Subcutaneous abdominal adipose tissue (tissue), 5 donors: ENCODE results near the gene CCDC179.

ENCODE experiments used
- H3K27ac ChIP-seq: one replicate; pipeline ENCODE4 v1.7.0; 2013; ENCODE audit warnings: low read depth, mild to moderate bottlenecking, inconsistent platforms, low read length, moderate library complexity
- H3K27me3 ChIP-seq, 5 donors: one replicate each; pipeline ENCODE4 v1.7.0; 2013; ENCODE audit warnings: low read length in 5 of 5, inconsistent platforms in 1 of 5; ENCODE audit not compliant: control insufficient read depth in 5 of 5, insufficient read depth in 4 of 5
- H3K36me3 ChIP-seq, 5 donors: one replicate each; pipeline ENCODE4 v1.7.0; 2013; ENCODE audit warnings: low read length in 5 of 5; ENCODE audit not compliant: control insufficient read depth in 5 of 5, insufficient read depth in 5 of 5
- H3K4me1 ChIP-seq, 5 donors: one replicate each; pipeline ENCODE4 v1.7.0; 2013; ENCODE audit warnings: low read length in 5 of 5, mild to moderate bottlenecking in 3 of 5, moderate library complexity in 1 of 5; ENCODE audit not compliant: control insufficient read depth in 5 of 5, insufficient read depth in 5 of 5
- H3K4me3 ChIP-seq, 5 donors: one replicate each; pipeline ENCODE4 v1.7.0; 2013; ENCODE audit warnings: low read length in 5 of 5, low read depth in 1 of 5
- H3K9ac ChIP-seq, 5 donors: one replicate each; pipeline ENCODE4 v1.7.0; 2013; ENCODE audit warnings: low read length in 5 of 5, mild to moderate bottlenecking in 4 of 5, moderate library complexity in 3 of 5
- H3K9me3 ChIP-seq, 5 donors: one replicate each; pipeline ENCODE4 v1.7.0; 2013; ENCODE audit warnings: low read length in 5 of 5; ENCODE audit not compliant: control insufficient read depth in 5 of 5
- donor health status: healthy.
- donor health status: healthy.
- donor health status: healthy.
- donor health status: healthy.
- donor health status: healthy.

The CCDC179 gene

DNA sequence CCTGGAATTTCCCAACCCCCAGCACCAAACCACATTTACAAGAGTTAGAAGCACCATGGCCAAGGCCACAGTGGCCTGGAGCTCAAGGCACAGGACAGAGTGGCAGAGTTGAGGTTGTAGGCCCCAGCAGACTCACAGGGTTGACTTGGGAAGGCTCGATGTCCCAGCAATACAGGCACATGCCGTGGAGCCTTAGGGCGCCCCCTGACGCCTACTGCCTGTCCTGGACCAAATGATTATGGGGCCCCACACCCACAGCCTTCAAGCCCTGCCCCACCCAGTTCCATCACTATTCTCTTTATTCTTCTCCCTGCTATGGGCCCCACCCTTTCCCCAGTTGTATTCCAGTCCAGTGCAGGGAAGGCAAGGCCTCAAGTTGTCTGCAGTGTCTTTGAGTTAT, at the start of gene CCDC179:
Gene CCDC179 (minus strand): TSS at position 234 of the 400 bp plus-strand sequence. CDS start 53 bp downstream, at position 181.
- Histone ChIP-seq H3K4me1 (no peaks in the 10 kb centered on the region), H3K36me3 (no peaks in the 10 kb centered on the region), H3K27me3 (no peaks in the 10 kb centered on the region), H3K9ac (no peak within 1 kb of the TSS), H3K27ac (no peak within 1 kb of the TSS), H3K9me3 (no peaks in the 10 kb centered on the region), H3K4me3 (no peak within 1 kb of the TSS)

DNA sequence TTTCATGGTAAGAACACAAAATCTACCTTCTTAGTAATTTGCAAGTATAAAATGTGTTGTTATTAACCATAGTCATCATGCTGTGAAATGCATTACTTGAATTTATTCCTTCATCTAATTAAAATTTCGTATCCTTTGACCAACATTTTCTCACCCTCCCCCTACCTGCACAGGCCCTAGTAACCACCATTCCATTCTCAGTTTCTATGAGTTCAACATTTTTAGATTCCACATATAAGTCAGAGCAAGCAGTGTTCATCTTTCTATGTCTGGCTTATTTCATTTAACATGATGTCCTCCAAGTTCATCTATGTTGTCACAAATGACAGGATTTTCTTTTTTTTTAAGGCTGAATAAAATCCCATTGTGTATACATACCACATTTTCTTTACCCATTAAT, 43.5 kb upstream of the CCDC179 start:
- H3K36me3 ChIP-seq, result no peaks in the 10 kb centered on the region
- no peaks in the 10 kb centered on the region for H3K27me3 ChIP-seq
- peaks cover 0 to 16% (median 4%) of the 10 kb centered on the region in 5 donors for H3K4me1 ChIP-seq
- H3K27ac ChIP-seq, result no peak overlapping the region
- no peak overlapping the region for H3K9ac ChIP-seq
- no peak overlapping the region for H3K4me3 ChIP-seq
- no peaks in the 10 kb centered on the region for H3K9me3 ChIP-seq

DNA sequence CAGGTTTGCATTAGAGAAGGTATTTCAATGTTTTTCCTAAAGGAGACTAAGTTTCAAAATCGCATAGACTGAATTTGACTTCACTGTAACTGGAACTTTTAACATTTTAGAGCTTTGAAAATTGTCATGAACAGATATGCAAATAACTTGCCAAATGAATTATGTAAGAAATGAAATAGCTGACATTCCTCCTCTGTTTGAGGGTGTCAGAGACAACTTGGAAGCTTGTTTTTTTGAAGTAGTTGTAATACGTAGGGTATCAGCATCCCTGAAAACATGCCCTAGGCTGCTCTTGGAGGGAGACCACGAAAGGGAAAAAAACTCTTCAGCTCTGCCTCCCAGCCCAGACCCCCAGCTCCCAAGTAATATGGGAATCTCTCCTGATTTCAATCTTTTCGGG, 41.3 kb upstream of the CCDC179 start:
- Histone ChIP-seq H3K9ac (no peak overlapping the region), H3K27me3 (no peaks in the 10 kb centered on the region), H3K4me1 (peaks cover 0 to 21% (median 8%) of the 10 kb centered on the region in 5 donors), H3K36me3 (no peaks in the 10 kb centered on the region), H3K4me3 (no peak overlapping the region), H3K9me3 (no peaks in the 10 kb centered on the region), H3K27ac (peak overlapping the region; percentile 37)

DNA sequence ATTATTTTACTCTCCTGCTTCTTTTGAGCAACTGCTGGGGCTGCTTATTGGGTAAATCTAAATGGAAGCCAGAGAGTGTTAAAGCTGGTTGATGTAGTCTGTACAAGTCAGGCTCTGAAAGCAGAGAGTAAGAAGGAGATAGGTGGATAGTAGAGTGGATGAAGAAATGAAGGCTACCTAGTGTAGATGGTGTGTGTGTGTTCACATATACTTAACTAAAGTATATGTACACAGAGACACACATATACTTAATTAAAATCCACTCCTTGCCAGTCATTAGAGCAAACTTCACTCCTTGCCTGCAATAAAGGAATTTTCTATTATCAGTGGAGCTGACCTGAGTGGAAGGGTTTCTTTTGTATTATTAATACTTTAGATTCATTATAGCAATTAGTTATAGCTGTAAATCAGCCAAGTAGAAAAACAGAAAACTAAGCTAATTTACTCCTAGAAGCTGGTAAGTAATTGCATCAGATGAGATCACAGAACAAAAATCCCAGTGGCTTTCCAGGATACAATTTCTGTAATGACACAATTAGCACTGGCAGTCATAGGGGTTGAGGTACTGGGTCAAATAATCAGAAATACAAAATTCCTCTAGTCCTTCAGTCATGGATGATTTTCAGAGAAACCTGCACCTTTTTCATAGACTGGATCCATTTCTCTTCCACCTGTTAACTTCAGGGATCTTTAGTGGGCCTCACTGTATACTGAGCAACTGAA, 40.7 kb upstream of the CCDC179 start:
- H3K27ac ChIP-seq, result peak overlapping the region; percentile 37

DNA sequence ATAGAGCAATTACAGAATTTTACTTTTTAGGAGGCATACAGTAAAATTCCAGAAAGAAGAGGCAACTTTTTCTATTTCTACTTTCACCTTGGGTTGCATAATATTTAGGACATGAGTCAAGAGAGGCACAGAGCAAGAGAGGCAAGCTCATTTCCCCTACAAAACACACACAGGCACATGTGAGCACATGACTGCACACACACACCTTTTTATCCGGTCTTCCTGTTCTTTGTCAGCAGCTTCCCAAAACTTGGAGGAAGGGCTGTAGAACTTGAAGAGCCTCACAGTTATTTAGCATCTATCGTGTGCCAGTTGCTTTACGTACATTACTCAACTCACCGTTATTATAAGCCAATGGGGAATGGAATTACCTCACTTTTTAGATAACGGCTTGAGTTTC, 37.8 kb upstream of the CCDC179 start:
- Histone ChIP-seq H3K9me3 (no peaks in the 10 kb centered on the region), H3K27ac (no peak overlapping the region), H3K4me1 (peaks cover 0 to 21% (median 8%) of the 10 kb centered on the region in 5 donors), H3K9ac (no peak overlapping the region), H3K4me3 (no peak overlapping the region), H3K27me3 (no peaks in the 10 kb centered on the region), H3K36me3 (no peaks in the 10 kb centered on the region)

More for the DNA sequence above, 40.7 kb upstream of the CCDC179 start:
- no peak overlapping the region for H3K9ac ChIP-seq
- no peaks in the 10 kb centered on the region for H3K9me3 ChIP-seq
- H3K4me1 ChIP-seq, result peaks cover 0 to 21% (median 8%) of the 10 kb centered on the region in 5 donors
- no peaks in the 10 kb centered on the region for H3K36me3 ChIP-seq
- H3K27me3 ChIP-seq, result no peaks in the 10 kb centered on the region
- no peak overlapping the region for H3K4me3 ChIP-seq

DNA sequence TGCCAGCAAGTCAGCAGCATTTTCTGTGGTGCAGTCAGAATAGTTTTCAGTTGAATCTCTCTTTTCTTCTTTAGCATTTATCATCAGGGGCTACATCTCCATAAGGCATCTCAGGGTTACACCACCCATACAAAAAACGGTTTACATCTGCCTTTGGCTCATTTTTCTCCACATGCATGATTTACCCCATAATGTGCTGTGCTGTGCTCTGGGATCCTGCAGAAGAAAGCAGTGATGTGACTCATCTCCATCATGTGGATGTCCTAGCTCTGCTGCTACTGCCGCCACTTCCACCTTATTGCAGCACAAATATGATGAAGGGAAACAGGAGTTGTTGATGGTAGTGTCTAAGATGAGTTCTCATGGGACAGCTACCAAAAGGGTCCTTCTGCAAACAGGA, 30.0 kb upstream of the CCDC179 start:
- Histone ChIP-seq H3K9ac (no peak overlapping the region), H3K27ac (no peak overlapping the region), H3K4me1 (no peaks in the 10 kb centered on the region), H3K27me3 (no peaks in the 10 kb centered on the region), H3K36me3 (no peaks in the 10 kb centered on the region), H3K4me3 (no peak overlapping the region), H3K9me3 (no peaks in the 10 kb centered on the region)

DNA sequence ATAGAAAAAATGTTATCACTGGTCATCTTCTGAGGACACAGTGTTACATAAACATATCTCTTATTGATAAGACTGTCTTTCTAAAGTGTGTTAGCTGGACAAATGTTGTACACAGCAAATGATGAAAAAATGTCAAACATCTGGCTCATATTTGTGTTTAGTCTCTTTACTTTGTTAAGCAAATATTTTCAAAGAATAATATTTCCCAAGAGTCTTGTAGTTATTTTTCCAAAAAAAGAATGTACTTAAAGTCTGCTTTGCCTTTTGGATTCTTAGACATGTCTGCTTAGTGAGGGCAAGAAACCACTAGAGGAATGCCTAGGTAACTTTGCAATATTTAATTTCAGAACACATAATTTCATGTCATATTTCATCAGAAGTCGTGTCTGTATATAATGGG, 23.9 kb upstream of the CCDC179 start:
- Histone ChIP-seq H3K4me3 (no peak overlapping the region), H3K4me1 (peaks cover 0 to 23% (median 2%) of the 10 kb centered on the region in 5 donors), H3K36me3 (no peaks in the 10 kb centered on the region), H3K27ac (no peak overlapping the region), H3K9ac (no peak overlapping the region), H3K9me3 (no peaks in the 10 kb centered on the region), H3K27me3 (no peaks in the 10 kb centered on the region)

DNA sequence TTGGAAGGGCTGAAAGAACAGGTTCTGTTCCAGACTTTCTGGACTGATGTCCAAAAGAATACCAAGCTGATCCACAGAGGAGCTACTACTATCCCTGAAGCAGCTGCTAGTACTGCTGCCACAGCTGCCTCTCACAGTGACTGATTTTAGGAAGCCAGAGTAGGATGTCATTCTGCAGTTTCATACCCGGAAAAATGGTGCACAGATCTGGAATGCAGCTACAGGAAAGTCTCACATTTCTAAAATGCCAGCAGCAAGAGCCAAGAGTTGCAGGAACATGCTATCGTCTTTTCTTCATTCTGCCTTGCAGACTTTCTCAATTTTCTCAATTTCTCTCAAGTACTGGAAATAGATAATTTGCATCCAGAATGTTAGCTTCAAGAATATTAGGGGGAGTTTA, 19.4 kb upstream of the CCDC179 start:
- Histone ChIP-seq H3K9me3 (no peaks in the 10 kb centered on the region), H3K4me3 (no peak overlapping the region), H3K9ac (no peak overlapping the region), H3K4me1 (peaks cover 0 to 22% (median 2%) of the 10 kb centered on the region in 5 donors), H3K27ac (no peak overlapping the region), H3K36me3 (no peaks in the 10 kb centered on the region), H3K27me3 (no peaks in the 10 kb centered on the region)

DNA sequence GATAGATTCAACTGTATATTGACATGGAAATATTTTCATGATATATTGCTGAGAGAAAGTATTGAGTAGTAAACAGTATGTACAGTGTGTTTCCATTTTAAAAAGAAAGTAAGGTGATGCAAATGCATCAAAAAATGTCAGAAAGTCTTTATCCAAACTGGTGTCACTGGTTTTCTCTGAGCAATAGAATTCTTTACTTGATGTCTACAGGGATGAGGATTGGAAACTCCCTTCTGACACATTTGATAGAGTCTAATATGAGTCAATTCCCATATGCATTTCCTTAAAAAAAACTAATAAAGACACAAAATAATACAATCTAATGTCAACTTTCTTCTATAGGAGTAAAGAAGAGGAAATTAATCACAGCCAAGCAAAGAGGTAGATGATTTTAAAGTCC, 18.3 kb upstream of the CCDC179 start:
- Histone ChIP-seq H3K9ac (no peak overlapping the region), H3K9me3 (no peaks in the 10 kb centered on the region), H3K27me3 (no peaks in the 10 kb centered on the region), H3K4me1 (peaks cover 0 to 11% (median 2%) of the 10 kb centered on the region in 5 donors), H3K27ac (no peak overlapping the region), H3K36me3 (no peaks in the 10 kb centered on the region), H3K4me3 (no peak overlapping the region)

DNA sequence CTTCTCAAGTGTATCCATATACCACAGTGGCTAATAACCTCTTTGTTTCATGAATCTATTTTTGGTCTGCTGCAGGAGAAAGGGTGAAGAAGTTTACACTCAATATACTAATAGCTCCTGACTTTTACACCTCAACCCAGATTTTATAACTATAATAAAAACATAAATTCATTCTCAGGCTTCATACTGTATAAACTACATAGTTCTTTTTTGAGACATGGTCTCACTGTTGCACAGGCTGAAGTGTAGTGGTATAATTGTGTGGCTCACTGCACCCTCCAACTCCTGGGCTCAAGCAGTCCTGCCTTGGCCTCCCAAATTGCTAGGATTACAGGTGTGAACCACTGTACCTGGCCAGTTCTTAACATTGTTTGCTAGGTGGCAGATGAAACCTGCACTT, 17.8 kb upstream of the CCDC179 start:
- Histone ChIP-seq H3K27me3 (no peaks in the 10 kb centered on the region), H3K4me1 (peaks cover 0 to 10% (median 2%) of the 10 kb centered on the region in 5 donors), H3K9me3 (no peaks in the 10 kb centered on the region), H3K27ac (no peak overlapping the region), H3K36me3 (no peaks in the 10 kb centered on the region), H3K9ac (no peak overlapping the region), H3K4me3 (no peak overlapping the region)
